Thoracic aorta (tissue), 2 donors: ENCODE data around the gene LRP10. TPM values are rescaled to one million over a fixed set of nuclear protein-coding genes. Genes with fewer than 3 reads are reported as not detected.

ENCODE experiments used
- ATAC-seq: fragments of 150-250 bp; one replicate; pipeline ENCODE4 v1.8.0; 2017; ENCODE audit warnings: low read depth; ENCODE audit not compliant: insufficient number of reproducible peaks, low FRiP score
- DNase-seq: peaks from one replicate; pipeline ENCODE4 v3.0.0-alpha.2; 2020; ENCODE audit warnings: low spot score
- H3K27ac ChIP-seq, 2 donors: fragments of 200-600 bp; sonication (generic); 1 replicate in 1 of 2; 2 replicates in 1 of 2; pipeline ENCODE4 v1.5.1; 2016; ENCODE audit warnings: mild to moderate bottlenecking in 2 of 2, moderate library complexity in 2 of 2
- H3K27me3 ChIP-seq: fragments of 200-600 bp; sonication (generic); replicated peaks from 2 replicates; pipeline ENCODE4 v1.6.0; 2016; ENCODE audit warnings: mild to moderate bottlenecking; ENCODE audit not compliant: insufficient read depth
- H3K36me3 ChIP-seq: fragments of 200-600 bp; sonication (generic); one replicate; pipeline ENCODE4 v1.5.1; 2016
- H3K4me1 ChIP-seq, 2 donors: fragments of 200-600 bp; sonication (generic); 1 replicate in 1 of 2; 2 replicates in 1 of 2; pipeline versions ENCODE4 v1.5.1 to v1.6.0; 2016; ENCODE audit warnings: low read depth in 2 of 2, mild to moderate bottlenecking in 1 of 2; ENCODE audit not compliant: control insufficient read depth in 1 of 2
- H3K4me3 ChIP-seq: fragments of 200-600 bp; sonication (generic); 2 replicates; pipeline ENCODE4 v1.5.1; 2016; ENCODE audit warnings: mild to moderate bottlenecking
- H3K9me3 ChIP-seq: fragments of 200-600 bp; sonication (generic); 2 replicates; pipeline ENCODE4 v1.5.1; 2016
- CTCF ChIP-seq: fragments of 200-600 bp; sonication (generic); IDR thresholded peaks from one replicate; pipeline ENCODE4 v1.5.1; 2019; ENCODE audit warnings: antibody characterized with exemption
- total RNA-seq, 2 donors: library from RNA; depleted of rRNA; stranded (reverse); fragments of >200 nt; gene quantifications; one replicate each; pipeline versions ENCODE4 v1.1.0 to v1.2.3, GENCODE V29; 2016

Gene LRP10
- total RNA-seq, 2 donors from 2014 or later: 158 to 209 TPM

GRCh38 chr14:22893706-22894105 lies 22.2 kb downstream of the LRP10 start:
- ATAC-seq (no peak), DNase-seq (no peak)
- TF ChIP-seq CTCF: no peak
- Histone ChIP-seq H3K27me3 (no peaks in the 10 kb centered on the region), H3K4me1 (no peaks in the 10 kb centered on the region), H3K27ac (no peak overlapping the region), H3K9me3 (no peaks in the 10 kb centered on the region), H3K4me3 (no peak overlapping the region), H3K36me3 (no peaks in the 10 kb centered on the region)

GRCh38 chr14:22895402-22895801 lies 23.9 kb downstream of the LRP10 start:
- H3K4me3 ChIP-seq: no peak overlapping the region
- no peak for TF ChIP-seq CTCF
- H3K4me1 ChIP-seq: no peaks in the 10 kb centered on the region
- ATAC-seq (no peak), DNase-seq (no peak)
- no peak overlapping the region for H3K27ac ChIP-seq
- H3K9me3 ChIP-seq: no peaks in the 10 kb centered on the region
- H3K27me3 ChIP-seq: no peaks in the 10 kb centered on the region
- peaks cover 4% of the 10 kb centered on the region for H3K36me3 ChIP-seq

GRCh38 chr14:22896356-22896755 lies 24.8 kb downstream of the LRP10 start:
- Histone ChIP-seq H3K36me3 (peaks cover 11% of the 10 kb centered on the region), H3K27me3 (no peaks in the 10 kb centered on the region), H3K4me1 (no peaks in the 10 kb centered on the region), H3K4me3 (no peak overlapping the region), H3K9me3 (no peaks in the 10 kb centered on the region), H3K27ac (no peak overlapping the region)
- no peak for ATAC-seq
- no peak for TF ChIP-seq CTCF
- DNase-seq: no peak

GRCh38 chr14:22896760-22897159 lies 25.2 kb downstream of the LRP10 start:
- no peak overlapping the region for H3K4me3 ChIP-seq
- TF ChIP-seq CTCF: no peak
- no peak for ATAC-seq
- H3K27me3 ChIP-seq: no peaks in the 10 kb centered on the region
- H3K27ac ChIP-seq: no peak overlapping the region
- H3K36me3 ChIP-seq: peaks cover 15% of the 10 kb centered on the region
- no peaks in the 10 kb centered on the region for H3K4me1 ChIP-seq
- H3K9me3 ChIP-seq: no peaks in the 10 kb centered on the region
- DNase-seq: no peak

GRCh38 chr14:22897357-22897756 lies 25.8 kb downstream of the LRP10 start:
- H3K9me3 ChIP-seq: no peaks in the 10 kb centered on the region
- peaks cover 21% of the 10 kb centered on the region for H3K36me3 ChIP-seq
- H3K4me3 ChIP-seq: no peak overlapping the region
- TF ChIP-seq CTCF: no peak
- H3K27me3 ChIP-seq: no peaks in the 10 kb centered on the region
- no peak for ATAC-seq
- no peaks in the 10 kb centered on the region for H3K4me1 ChIP-seq
- H3K27ac ChIP-seq: no peak overlapping the region
- no peak for DNase-seq
